Measurements from ENCODE around the gene EPB41L4A.

EPB41L4A gene

GRCh38 chr5:112346411-112347044 lies 72.5 kb downstream of the EPB41L4A start:
- DNase-seq (ENCODE audit: low read depth) = no peak
- no peak overlapping the region for H3K4me3 ChIP-seq (ENCODE audit: low read length)
- no peak for TF ChIP-seq CTCF (IDR thresholded peaks at IDR 0.05; ENCODE audit: insufficient read depth, low read depth, low read length, missing control alignments)

GRCh38 chr5:112344540-112344939 lies 74.5 kb downstream of the EPB41L4A start:
- no peak for TF ChIP-seq CTCF (IDR thresholded peaks at IDR 0.05; ENCODE audit: insufficient read depth, low read depth, low read length, missing control alignments)
- no peak for DNase-seq (ENCODE audit: low read depth)
- no peak overlapping the region for H3K4me3 ChIP-seq (ENCODE audit: low read length)

GRCh38 chr5:112342389-112342788 lies 76.7 kb downstream of the EPB41L4A start:
- TF ChIP-seq CTCF (IDR thresholded peaks at IDR 0.05; ENCODE audit: insufficient read depth, low read depth, low read length, missing control alignments) = no peak

GRCh38 chr5:112339761-112340160 lies 79.3 kb downstream of the EPB41L4A start:
- TF ChIP-seq CTCF (IDR thresholded peaks at IDR 0.05; ENCODE audit: insufficient read depth, low read depth, low read length, missing control alignments) = no peak
- DNase-seq (ENCODE audit: low read depth) = no peak

More at GRCh38 chr5:112342389-112342788, 76.7 kb downstream of the EPB41L4A start:
- H3K4me3 ChIP-seq (ENCODE audit: low read length) = no peak overlapping the region
- no peak for DNase-seq (ENCODE audit: low read depth)

GRCh38 chr5:112338681-112339337 lies 80.3 kb downstream of the EPB41L4A start:
- no peak overlapping the region for H3K4me3 ChIP-seq (ENCODE audit: low read length)
- TF ChIP-seq CTCF (IDR thresholded peaks at IDR 0.05; ENCODE audit: insufficient read depth, low read depth, low read length, missing control alignments) = no peak
- peak; percentile 34 for DNase-seq (ENCODE audit: low read depth)

More at GRCh38 chr5:112339761-112340160, 79.3 kb downstream of the EPB41L4A start:
- no peak overlapping the region for H3K4me3 ChIP-seq (ENCODE audit: low read length)

GRCh38 chr5:112333331-112333781 lies 85.7 kb downstream of the EPB41L4A start:
- no peak overlapping the region for H3K4me3 ChIP-seq (ENCODE audit: low read length)
- no peak for TF ChIP-seq CTCF (IDR thresholded peaks at IDR 0.05; ENCODE audit: insufficient read depth, low read depth, low read length, missing control alignments)
- no peak for DNase-seq (ENCODE audit: low read depth)

Measured in epithelial cell of esophagus (primary cell).